Measurements from ENCODE around the gene DRC1. TPM values are rescaled to one million over a fixed set of nuclear protein-coding genes. Genes with fewer than 3 reads are reported as not detected.

Gene DRC1
- total RNA-seq, 1 donor from 2014 or later = not detected

DNA sequence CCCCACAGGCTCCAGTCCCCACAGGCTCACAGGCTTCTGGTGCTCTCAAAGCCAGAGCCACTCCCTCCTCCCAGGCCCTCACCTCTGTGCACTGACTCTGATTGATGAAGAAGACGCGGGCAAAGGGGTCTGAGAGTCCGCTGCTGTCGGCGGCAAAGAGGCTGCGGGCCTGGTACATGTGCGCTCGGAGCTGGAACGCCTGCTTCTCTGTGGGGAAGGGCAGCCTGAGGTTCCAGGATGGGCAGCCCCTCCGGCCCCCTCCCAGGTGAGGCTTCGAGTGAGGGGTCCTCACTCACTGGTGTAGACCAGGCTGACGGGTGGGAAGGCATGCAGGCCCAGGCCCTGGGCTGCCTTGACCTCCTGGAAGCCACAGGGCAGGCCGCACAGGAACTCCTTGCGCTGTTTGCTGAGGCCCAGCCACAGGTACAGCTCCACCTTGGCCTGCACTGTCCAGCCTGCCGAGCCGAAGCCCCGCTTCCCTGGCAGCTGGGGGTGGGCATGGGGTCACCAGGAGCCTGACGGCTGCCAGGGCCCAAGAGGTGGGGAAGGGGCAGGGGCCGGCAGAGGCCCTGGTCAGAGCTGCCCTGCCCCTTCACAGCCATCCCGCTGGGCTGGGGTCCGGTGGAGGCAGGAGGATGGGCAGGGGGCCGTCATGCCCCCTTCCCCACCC is 74.2 kb downstream of the DRC1 start:
- DNase-seq (ENCODE audit: extremely low read depth, low read depth, low spot score) = no peak

DNA sequence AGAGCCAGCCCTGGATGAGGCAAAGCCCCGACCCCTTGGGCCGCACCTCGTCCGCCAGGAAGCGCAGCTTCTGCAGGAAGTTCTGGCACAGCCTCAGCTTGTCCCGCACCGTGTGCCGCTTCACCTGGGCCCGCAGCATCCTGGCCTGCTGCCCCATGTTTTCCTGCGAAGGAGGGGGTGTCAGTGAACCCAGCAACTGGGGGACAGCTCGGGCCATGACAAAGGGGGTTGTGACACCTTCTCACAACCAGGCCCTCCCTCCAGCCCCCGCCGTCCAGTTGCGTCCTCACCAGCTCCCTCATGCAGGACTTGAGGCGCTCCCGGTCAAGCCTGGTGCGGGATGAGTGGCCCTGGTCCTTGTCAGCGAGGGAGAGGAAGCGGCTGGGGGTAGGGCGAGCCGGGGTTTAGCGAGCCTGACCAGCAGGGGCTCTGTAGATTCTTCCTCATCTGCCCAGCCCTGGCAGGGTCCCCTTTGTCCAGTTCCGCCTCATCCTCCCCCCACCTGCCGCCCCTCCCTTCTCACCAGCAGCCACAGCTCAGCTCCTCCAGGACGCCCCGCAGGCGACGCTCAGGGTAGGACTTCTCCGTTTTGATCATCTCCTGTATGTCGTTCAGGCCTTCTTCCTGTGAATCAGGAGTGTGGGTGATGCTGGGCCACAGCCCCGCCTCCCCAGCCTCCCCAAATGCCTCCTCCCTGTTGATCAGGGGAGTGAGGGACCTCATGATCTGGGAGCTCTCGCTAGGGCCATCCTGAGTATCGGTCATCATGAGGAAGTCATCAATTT is 75.6 kb downstream of the DRC1 start:
- no peak for DNase-seq (ENCODE audit: extremely low read depth, low read depth, low spot score)

DNA sequence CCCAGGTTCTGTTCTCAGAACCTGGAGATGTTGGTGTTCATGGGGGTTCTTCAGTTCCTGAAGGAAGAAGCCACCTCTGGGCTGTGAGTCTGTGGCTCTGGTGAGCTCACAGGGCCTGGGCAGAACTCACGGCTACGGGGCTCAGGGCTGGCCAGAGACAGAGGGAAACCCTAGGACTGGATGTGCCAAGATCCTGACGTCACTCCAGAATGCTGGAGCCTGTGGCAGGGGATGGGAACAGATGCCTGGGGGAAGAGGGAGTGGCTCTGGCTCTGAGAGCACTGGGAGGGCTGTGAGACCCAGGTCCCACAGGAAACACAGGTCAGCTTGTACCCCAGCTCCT is 76.2 kb downstream of the DRC1 start, which contains the start of gene OTOF:
Gene OTOF, minus strand, starts transcription at position 214 of the 343 bp plus-strand sequence.
- DNase-seq (ENCODE audit: extremely low read depth, low read depth, low spot score) = no peak

DNA sequence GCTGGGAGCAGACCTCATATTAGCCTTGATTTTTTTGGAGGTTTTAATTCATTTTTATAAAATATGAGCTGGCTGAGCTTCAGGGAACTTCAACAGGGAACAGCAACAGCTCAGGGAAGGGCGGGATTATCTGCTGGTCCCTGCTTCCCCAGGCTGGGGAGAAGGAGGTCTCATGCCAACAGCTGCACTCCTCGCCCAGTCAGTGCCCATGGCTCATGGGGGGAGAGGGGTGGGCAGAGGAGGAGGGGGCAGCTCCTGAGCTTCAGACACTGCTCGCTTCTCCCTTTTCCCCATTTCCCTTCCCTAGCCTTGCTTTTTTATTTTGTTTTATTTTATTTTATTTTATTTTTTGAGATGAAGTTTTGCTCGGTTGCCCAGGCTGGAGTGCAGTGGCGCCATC is 76.6 kb downstream of the DRC1 start:
- no peak for DNase-seq (ENCODE audit: extremely low read depth, low read depth, low spot score)

DNA sequence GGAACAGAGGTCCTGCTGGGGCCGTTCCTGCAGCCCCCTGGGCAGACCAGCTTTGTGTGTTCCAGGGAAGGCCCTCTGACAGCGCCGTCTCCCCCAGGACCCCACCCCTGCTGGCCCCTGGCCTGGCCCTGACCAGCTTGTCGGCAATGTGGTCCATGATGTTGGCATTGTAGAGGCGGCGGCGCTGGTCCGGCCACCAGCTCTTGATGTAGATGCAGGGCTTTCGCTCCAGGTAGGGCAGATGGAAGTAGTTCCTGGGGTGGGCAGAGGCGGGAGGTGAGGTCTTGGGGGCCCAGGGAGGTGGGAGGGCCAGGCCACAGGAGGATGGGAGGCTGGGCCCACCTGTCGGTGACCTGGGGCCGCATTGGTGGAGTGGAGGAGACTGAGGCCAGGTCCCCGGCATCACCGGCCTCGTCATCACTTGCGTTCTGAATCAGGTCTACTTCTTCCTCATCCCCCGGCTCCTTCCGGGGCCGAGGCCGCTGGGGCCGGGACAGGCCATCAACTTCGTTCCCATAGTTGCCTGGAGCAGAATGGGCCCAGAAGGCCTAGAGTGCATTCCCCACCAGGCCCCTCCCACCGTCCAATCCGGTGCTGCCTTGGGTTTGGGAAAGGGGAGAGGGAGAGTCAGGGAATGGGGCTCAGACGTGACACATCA is 77.5 kb downstream of the DRC1 start:
- no peak for DNase-seq (ENCODE audit: extremely low read depth, low read depth, low spot score)

DNA sequence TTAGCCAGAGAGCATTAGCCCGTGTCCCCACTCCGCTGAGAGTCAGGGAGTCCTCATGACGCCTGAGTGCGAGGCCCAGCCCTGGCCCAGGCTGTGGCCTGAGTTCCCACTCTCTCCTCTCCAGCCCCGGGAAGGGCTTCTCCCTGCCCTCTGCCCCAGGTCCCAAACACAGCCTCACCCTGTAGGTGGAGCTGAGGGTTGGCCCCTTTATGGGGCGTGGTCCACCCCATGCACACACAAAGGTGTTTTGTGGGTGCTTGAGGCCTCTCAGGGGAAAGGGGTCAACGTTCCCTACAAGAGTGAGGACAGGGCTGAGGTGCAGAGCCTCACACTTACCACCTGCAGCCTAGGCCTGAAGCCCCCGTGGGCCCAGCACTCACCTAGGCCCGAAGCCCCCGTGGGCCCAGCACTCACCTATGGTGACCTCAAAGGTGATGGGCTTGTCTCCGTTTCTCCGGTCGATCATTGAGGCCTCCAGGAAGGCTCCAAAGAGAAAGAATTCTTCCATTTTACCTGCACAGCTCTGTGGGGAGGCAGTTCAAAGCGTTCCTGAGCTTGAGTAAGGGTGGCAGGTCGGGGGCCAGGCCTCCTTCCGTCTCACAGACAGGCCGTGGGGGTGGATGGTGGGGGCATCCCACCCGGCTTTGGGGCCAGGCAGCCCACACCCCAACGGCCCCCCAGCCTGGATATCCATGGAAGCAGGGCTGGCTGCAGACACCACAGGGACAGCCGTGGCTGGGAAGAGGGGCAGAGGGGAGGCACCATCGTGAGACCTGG is 78.3 kb downstream of the DRC1 start:
- DNase-seq (ENCODE audit: extremely low read depth, low read depth, low spot score) = no peak

DNA sequence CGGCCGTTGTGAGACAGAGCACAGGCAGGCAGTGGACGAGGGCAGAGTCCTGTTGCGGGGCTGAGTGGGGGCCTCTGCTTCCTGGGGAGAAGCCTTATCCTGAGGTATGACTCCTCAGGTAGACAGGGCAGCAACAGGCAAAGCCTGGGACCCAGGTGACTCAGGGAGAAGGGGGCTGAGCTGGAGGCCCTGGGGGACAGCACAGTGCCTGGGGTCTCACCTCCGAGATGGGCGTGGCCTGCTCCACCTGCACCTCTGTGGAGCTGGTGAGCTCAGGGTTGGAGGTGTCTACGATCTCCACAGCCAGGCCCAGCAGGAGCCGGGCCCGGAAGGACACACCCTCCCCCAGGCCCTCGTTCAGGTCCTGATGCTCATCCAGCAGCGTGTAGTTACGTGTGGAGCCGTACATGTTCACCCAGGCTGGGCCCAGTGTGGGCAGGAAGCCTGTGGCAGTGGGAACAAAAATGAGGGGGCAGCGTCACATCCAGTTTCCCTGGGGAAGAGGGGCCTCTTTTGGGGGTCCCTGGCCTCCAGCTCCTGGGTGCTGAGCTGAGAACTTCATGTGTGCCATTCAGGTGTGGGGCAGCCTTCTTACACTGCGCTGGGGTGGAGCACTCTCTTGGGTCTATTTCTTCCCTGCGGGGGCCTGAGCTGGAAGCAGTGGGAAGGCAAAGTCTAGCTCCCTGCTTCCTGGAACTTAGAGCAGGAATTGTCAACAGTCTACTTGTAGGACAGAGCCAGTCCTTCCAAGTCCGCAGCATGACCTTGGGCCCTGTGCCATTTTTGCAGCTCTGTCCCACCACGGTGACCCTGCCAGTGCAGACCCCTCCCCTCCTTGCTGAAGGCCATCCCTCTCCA is 79.1 kb downstream of the DRC1 start:
- no peak for DNase-seq (ENCODE audit: extremely low read depth, low read depth, low spot score)

DNA sequence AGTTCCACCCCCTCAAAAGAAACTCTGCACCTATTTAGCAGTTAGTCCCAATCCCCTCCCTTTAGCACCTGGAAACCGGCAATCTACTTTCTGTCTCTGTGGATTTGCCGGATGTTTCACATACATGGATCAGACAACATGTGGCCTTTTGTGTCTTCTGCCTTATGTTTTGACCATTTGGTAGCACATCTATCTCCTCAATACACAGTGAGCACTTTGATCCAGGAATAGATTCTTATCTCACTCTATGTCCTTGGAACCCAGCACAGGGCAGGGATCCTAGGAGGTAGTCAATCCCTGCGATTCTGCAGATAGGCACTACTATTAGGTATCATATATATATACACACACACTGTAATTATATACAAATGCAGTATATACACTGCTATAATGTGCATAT is 80.0 kb downstream of the DRC1 start:
- no peak for DNase-seq (ENCODE audit: extremely low read depth, low read depth, low spot score)

DNA sequence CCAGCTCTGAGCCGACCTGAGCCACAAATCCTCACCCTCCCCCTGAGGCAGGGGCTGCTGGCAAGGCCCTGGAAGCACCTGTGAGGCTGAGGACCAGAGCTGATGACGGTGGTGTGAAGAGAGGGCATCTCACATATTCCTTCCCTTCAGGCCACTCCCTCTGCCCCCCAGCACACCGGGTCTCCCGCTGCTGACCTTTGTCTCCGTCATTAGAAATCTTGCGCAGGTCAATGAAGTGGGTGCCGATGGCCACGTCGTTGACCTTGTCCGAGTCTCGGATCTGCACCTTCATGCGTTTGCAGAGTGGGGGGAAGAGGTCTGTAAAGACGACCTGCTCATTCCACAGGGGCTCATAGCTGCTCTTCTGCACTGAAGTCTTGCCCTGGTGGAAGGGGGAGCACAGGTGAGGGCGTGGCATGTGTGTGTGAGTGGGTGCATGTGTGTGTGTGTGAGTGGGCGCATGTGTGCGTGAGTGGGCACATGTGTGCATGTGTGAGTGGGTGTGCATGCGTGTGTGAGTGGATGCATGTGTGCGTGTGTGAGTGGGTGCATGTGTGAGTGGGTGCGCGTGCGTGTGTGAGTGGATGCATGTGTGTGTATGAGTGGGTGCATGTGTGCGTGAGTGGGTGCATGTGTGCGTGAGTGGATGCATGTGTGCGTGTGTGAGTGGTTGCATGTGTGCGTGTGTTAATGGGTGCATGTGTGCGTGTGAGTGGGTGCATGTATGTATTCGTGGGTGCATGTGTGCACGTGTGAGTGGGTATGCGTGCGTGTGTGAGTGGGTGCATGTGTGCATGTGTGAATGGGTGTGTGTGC is 80.7 kb downstream of the DRC1 start:
- no peak for DNase-seq (ENCODE audit: extremely low read depth, low read depth, low spot score)

DNA sequence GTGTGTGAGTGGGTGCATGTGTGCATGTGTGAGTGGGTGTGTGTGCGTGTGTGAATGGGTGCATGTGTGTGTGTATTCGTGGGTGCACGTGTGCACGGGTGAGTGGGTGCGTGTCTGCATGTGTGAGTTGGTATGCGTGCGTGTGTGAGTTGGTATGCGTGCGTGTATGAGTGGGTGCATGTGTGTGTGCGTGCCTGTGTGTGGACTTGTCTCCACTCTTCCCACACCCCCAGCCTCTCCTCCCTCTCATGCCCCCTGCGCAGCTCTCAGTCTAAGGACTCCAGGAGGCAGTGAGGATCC is 81.3 kb downstream of the DRC1 start:
- no peak for DNase-seq (ENCODE audit: extremely low read depth, low read depth, low spot score)

DNA sequence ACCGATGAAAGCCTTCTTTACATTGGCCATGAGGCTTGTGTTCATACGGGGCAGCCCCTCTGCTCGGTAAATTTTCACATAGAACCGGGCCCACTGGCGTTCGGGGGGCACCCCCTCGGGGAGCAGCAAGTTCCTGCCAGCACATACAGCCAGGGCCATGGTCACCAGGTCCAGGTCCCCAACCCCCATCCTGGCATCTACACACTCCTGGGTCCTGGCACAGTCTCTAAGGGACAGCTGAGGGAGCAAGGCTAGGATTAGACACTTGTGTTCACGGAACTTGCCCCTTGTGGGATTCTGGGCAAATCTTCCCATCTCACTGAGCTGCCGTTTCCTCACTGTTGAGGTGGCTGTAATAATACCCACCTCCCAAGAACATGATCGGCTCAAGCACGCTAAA is 81.8 kb downstream of the DRC1 start:
- no peak for DNase-seq (ENCODE audit: extremely low read depth, low read depth, low spot score)

DNA sequence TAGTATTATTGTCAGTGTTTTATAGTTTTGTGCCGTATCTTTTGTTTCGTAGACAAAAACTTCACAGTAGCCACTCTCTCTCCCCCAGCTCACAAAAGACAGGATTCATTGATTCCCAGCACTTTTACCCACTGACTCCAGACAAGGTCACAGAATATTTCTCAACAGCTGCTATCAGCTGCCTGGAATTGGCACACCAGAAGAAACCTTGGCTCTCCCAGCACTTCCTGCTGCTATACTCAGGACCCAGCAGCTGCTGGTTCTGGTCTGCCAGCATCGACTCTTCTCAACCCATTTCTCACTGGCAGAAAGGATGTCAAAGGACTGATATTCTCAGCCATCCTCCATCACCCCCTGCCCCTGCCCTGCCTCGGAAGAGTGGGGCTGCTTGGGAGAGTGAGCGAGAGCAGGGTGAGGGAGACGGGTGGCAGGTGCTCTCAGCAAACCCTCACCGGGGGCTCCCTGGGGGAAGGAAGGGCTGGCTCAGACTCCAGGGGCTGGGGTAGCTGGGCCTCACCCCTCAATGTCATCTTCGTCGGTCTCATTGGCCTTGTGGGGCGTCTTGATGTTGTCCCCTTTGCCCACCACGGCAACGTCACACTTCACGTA is 82.3 kb downstream of the DRC1 start:
- DNase-seq (ENCODE audit: extremely low read depth, low read depth, low spot score) = no peak

DNA sequence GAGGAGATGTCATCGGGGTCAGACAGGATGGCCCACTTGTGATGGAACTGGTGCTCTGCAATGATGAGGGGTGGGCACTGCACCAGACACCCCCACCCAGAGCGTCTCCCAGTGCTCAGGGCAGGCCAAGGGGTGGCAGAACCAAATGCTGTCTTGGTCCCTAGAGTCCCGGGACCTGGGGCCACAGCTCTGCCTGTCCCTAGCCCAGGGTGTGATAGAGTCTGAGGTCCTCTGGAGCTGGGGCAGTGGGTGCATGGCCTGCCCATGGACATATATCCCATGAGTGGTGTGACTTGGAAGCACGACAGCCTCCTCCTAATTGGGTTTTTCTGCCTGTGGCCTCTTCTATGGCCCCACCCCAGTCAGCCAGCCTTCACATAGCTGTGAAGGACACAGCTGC is 82.9 kb downstream of the DRC1 start:
- DNase-seq (ENCODE audit: extremely low read depth, low read depth, low spot score) = no peak

DNA sequence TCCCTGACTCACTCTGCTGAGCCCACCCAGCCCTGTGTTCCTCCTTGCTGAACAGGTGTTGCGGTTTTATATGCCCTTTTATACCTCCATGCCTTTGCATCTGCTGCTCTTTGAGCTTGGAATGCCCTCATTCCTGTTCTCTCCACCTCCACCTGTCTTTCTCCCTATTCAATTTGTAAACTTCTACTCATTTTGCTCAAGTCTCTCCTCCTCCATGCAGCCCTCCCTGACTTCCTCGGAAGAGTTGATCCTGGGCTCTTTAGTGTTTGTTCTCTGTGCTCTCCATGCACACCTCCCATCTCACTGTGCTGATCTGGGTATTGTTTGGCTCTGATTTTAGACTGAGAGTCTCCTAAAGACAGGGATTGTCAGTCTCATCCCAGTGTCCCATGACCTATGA is 83.4 kb downstream of the DRC1 start:
- DNase-seq (ENCODE audit: extremely low read depth, low read depth, low spot score) = no peak

DNA sequence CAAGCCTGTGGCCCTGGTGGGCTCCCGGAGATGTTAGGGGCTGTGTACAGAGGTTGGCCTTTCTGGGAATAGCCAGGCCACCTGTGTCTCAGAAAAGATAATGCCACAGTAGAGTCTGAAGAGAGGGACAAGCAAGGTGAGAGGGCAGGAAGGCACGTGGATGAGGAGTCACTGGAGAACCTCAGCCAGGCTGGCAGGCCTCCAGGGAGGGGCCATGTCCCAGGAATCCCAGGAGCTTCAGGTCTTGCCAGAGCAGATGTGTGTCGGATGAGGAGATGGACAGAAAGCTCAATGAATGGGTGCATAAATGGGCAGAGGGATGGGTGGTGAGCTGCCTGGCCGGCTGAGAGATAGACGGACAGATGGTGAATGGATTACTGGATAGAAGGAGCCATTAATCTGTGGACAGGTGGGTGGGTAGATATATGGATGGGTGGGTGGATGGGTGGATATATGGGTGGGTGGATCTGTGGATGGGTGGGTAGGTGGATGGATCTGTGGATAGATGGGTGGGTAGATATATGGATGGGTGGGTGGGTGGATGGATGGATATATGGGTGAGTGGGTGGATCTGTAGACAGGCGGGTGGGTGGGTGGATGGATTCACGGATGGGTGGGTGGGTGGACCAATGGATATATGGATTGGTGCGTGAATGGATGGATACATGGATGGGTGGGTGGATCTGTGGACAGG is 84.2 kb downstream of the DRC1 start:
- DNase-seq (ENCODE audit: extremely low read depth, low read depth, low spot score) = no peak

DNA sequence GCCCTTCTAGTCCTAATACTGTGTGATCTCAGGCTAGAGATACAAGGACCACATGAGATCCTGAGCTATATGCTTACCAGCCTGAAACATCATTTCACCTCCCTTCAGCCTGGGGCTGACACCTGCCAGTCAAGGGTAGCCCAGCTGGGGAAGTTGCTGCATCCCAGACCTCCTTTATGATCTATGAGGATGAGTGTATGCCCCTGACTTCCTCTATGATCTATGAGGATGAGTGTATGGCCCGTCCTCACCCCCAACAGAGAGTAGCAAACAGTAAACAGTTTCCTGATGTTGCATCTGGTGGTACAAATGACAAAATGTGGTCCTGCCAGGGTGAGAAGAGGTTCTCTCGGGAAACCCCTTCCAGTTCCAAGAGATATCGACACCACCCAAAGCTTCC is 85.1 kb downstream of the DRC1 start:
- no peak for DNase-seq (ENCODE audit: extremely low read depth, low read depth, low spot score)

DNA sequence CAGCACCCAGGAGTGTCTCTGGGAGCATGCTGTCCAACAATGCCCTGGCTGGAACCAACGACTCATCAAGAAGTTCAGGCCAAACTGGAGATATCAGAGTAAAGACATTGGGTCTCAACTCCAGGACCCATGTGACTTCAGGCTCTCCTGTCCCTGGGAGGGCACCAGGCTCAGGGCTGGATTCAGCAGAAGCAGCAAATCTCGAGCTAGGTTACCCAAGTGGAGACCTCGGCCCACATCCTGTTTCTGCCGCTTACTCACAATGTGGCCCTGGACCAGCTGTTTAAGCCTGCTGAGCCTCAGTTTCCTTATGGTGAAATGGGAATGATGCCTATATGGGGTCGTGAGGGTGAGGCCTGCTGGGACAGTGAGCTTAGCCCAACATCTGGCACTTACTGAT is 85.5 kb downstream of the DRC1 start:
- DNase-seq (ENCODE audit: extremely low read depth, low read depth, low spot score) = no peak

DNA sequence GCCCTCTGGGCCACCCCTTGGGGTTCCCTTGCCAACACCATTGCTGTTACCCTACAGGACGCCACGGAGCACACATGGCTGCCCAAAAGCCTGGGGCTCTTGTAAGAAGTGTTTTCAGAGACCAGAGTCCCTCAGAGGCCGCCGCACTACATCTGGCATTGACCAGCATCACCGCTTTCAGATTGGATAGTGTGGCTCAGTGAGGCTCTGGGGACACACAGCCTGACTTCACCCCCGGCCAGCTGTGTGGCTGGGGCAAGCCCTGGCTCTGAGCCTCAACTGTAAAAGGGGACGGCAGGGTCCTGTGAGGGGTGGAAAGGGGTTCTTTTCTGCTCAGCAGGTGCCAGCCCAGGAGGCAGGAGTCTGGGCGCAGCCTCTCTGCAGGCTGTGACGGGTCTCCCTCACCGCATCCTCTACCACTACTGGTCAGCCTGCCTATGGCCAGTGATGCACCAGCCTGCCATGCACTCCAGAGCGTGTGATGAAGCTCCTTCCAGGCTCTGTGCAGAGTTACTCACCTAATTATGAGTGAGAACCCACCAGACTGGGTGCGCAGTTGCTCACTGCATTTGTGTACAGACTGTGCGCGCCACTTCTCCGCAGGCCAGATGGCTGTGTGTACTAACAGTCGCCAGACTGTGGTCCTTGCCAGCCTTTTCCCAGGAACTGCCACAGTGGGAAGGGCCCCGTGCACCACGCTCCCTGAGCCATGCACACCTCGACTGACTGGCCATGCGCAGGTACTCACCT is 86.9 kb downstream of the DRC1 start:
- no peak for DNase-seq (ENCODE audit: extremely low read depth, low read depth, low spot score)
